Cardiac fibroblast (primary cell): Measurements from ENCODE around the gene PLCE1.

Experiments used
- DNase-seq, 2 donors: peaks; one replicate each; pipeline versions ENCODE4 v3.0.0 to v3.0.0-alpha.2; 2010; ENCODE audit warnings: low read depth in 2 of 2
- H3K4me3 ChIP-seq, 2 donors: replicated peaks in 1 of 2; 1 replicate in 1 of 2; 2 replicates in 1 of 2; pipeline ENCODE4 v1.5.1; 2011; ENCODE audit warnings: low read depth in 2 of 2, low read length in 2 of 2, mild to moderate bottlenecking in 2 of 2, moderate library complexity in 1 of 2
- TF ChIP-seq, protein P1 (sequence below): IDR thresholded peaks from one replicate; pipeline ENCODE4 v1.5.1; 2011; ENCODE audit warnings: low read depth, mild to moderate bottlenecking, low read length, inconsistent platforms

Gene PLCE1

DNA sequence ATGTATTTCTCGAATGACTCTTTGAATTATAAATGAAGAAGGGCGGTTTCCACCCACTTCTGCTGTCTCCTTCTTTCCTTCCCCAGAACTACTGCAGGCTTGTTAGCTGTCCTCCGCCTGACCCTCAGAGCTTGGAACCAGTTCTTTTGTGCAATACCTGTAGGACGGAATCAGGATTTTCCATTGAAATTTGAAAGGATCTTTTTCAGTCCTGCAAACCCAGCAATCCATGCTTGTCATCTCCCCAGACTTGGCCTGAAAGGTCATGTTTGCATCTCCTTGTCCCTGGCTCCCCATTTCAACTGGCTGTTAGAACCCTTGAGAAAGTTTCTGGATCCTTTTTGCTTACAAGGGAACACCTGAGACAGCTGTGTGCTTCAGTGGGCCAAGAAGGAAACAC, 47.5 kb downstream of the PLCE1 start:
- TF ChIP-seq, protein P1, sequence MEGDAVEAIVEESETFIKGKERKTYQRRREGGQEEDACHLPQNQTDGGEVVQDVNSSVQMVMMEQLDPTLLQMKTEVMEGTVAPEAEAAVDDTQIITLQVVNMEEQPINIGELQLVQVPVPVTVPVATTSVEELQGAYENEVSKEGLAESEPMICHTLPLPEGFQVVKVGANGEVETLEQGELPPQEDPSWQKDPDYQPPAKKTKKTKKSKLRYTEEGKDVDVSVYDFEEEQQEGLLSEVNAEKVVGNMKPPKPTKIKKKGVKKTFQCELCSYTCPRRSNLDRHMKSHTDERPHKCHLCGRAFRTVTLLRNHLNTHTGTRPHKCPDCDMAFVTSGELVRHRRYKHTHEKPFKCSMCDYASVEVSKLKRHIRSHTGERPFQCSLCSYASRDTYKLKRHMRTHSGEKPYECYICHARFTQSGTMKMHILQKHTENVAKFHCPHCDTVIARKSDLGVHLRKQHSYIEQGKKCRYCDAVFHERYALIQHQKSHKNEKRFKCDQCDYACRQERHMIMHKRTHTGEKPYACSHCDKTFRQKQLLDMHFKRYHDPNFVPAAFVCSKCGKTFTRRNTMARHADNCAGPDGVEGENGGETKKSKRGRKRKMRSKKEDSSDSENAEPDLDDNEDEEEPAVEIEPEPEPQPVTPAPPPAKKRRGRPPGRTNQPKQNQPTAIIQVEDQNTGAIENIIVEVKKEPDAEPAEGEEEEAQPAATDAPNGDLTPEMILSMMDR = no peak
- H3K4me3 ChIP-seq = no peak overlapping the region
- no peak for DNase-seq

DNA sequence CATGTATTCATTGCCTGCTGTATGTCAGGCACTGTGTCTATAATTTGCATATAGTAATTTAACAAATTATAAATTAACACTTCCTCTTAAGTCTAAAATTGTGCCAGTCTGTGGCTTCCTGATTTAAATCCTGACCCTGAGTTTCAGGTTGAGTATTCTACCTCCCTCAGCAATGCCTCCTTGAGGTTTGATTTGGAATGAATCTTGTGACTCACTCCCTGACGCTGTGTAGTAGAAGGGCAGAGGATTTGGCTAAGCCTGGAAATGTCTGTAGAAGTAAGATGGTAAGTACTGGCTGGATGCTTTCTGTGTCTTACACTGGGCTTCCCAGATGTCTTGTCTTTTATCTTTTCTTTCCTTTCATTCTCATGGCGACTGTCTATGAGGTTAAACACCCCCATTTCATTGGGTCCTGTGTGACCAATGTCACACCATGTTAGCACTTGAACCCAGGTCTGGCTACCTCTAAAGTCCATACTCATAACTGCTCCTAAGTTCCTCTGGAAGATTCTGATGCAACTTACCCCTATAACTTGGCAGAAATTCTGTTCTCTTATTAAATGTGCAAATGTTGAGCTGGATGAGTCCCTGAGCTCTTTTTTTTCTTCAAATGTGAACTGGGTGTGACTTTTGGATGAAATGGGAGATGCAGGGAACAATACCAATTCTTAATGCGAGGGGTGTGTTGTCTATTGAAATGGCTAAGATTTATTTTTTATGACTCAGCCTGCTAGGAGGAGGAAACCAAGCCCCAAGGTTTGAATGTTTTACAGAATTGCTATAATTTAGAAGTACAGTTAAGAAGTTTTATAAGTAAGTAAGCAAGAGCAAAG, 48.5 kb downstream of the PLCE1 start:
- TF ChIP-seq, protein P1 = peak; percentile 49
- no peak overlapping the region for H3K4me3 ChIP-seq
- peak; percentile 74 to 82 for DNase-seq

DNA sequence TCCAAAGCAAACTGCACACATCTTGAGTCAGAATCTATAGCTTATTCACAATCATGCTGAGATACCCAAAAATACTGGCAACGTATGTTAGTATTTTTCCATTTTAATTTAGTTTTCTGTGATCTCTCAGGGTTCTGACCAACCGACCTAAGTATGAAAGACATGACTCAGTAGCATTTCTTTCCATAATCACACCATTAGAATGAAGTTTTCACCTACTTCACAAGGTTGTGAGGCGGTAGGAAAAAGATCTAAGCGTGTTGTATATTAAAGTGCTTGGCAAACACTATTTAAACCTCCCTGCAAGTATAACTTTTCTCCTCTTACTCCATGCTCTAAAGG, 49.1 kb downstream of the PLCE1 start:
- TF ChIP-seq, protein P1 = no peak
- no peak for DNase-seq
- no peak overlapping the region for H3K4me3 ChIP-seq
